ENCODE data around the gene SHTN1.

SHTN1 gene

GRCh38 chr10:116918583-116918982 lies 86.4 kb downstream of the SHTN1 start:
- DNase-seq (ENCODE audit: low read depth in 2 of 2): no peak

- no peak for DNase-seq (ENCODE audit: low read depth in 2 of 2)
These were observed 87.5 kb downstream of the SHTN1 start for GRCh38 chr10:116917481-116917880.

GRCh38 chr10:116915340-116915739 lies 89.6 kb downstream of the SHTN1 start:
- no peak for DNase-seq (ENCODE audit: low read depth in 2 of 2)

- DNase-seq (ENCODE audit: low read depth in 2 of 2): no peak
These were observed 91.3 kb downstream of the SHTN1 start for GRCh38 chr10:116913695-116914094.

GRCh38 chr10:116912162-116912561 lies 92.8 kb downstream of the SHTN1 start:
- no peak for DNase-seq (ENCODE audit: low read depth in 2 of 2)

GRCh38 chr10:116910910-116911309 lies 94.1 kb downstream of the SHTN1 start:
- no peak for DNase-seq (ENCODE audit: low read depth in 2 of 2)

- DNase-seq (ENCODE audit: low read depth in 2 of 2): no peak
These were observed 95.7 kb downstream of the SHTN1 start for GRCh38 chr10:116909307-116909706.

GRCh38 chr10:116907245-116907987 lies 97.6 kb downstream of the SHTN1 start:
- DNase-seq (ENCODE audit: low read depth in 2 of 2): no peak

GRCh38 chr10:116905845-116906210 lies 99.2 kb downstream of the SHTN1 start:
- DNase-seq (ENCODE audit: low read depth in 2 of 2): no peak

GRCh38 chr10:116899626-116900025 lies 105.4 kb downstream of the SHTN1 start:
- DNase-seq (ENCODE audit: low read depth in 2 of 2): no peak

- no peak for DNase-seq (ENCODE audit: low read depth in 2 of 2)
These were observed 111.3 kb downstream of the SHTN1 start for GRCh38 chr10:116893686-116894037.

- no peak for DNase-seq (ENCODE audit: low read depth in 2 of 2)
These were observed 111.9 kb downstream of the SHTN1 start for GRCh38 chr10:116892907-116893685.

GRCh38 chr10:116891208-116891607 lies 113.8 kb downstream of the SHTN1 start:
- no peak for DNase-seq (ENCODE audit: low read depth in 2 of 2)

GRCh38 chr10:116889066-116889465 lies 115.9 kb downstream of the SHTN1 start:
- no peak for DNase-seq (ENCODE audit: low read depth in 2 of 2)

- no peak for DNase-seq (ENCODE audit: low read depth in 2 of 2)
These were observed 116.5 kb downstream of the SHTN1 start for GRCh38 chr10:116888380-116889055.

GRCh38 chr10:116886772-116887171 lies 118.2 kb downstream of the SHTN1 start:
- DNase-seq (ENCODE audit: low read depth in 2 of 2): no peak

GRCh38 chr10:116882639-116883038 lies 122.3 kb downstream of the SHTN1 start:
- no peak for DNase-seq (ENCODE audit: low read depth in 2 of 2)

- no peak for DNase-seq (ENCODE audit: low read depth in 2 of 2)
These were observed 124.1 kb downstream of the SHTN1 start for GRCh38 chr10:116880716-116881482.

- no peak for DNase-seq (ENCODE audit: low read depth in 2 of 2)
These were observed 125.2 kb downstream of the SHTN1 start for GRCh38 chr10:116879817-116880216.

- DNase-seq (ENCODE audit: low read depth in 2 of 2): no peak
These were observed 126.9 kb downstream of the SHTN1 start for GRCh38 chr10:116878123-116878522.

GRCh38 chr10:116877391-116877790 lies 127.6 kb downstream of the SHTN1 start:
- no peak for DNase-seq (ENCODE audit: low read depth in 2 of 2)

GRCh38 chr10:116875897-116876296 lies 129.1 kb downstream of the SHTN1 start:
- DNase-seq (ENCODE audit: low read depth in 2 of 2): no peak
